Measurements from ENCODE around the gene RAB7A.

- TF ChIP-seq RFX5 (IDR thresholded peaks at IDR 0.05) (no peak), POLR2A (IDR thresholded peaks at IDR 0.05; ENCODE audit: low read length) (no peak), CEBPB (IDR thresholded peaks at IDR 0.05) (no peak), CTCF (IDR thresholded peaks at IDR 0.05) (no peak), SMC3 (IDR thresholded peaks at IDR 0.05) (no peak)
Observed at GRCh38 chr3:128859630-128860029, 133.6 kb downstream of the RAB7A start.
